Muscle layer of colon (tissue), 2 donors: ENCODE data around the gene RRP1.

Experiments
- H3K27ac ChIP-seq: one replicate; pipeline ENCODE4 v1.7.0; 2013; ENCODE audit warnings: low read depth, mild to moderate bottlenecking, low read length, moderate library complexity
- H3K27me3 ChIP-seq, 2 donors: one replicate each; pipeline ENCODE4 v1.7.0; 2013; ENCODE audit warnings: low read length in 2 of 2, mild to moderate bottlenecking in 2 of 2; ENCODE audit not compliant: insufficient read depth in 2 of 2, control insufficient read depth in 1 of 2
- H3K36me3 ChIP-seq: one replicate; pipeline ENCODE4 v1.7.0; 2013; ENCODE audit warnings: mild to moderate bottlenecking, low read length; ENCODE audit not compliant: insufficient read depth
- H3K4me1 ChIP-seq: one replicate; pipeline ENCODE4 v1.7.0; 2013; ENCODE audit warnings: mild to moderate bottlenecking, low read length; ENCODE audit not compliant: insufficient read depth
- H3K4me3 ChIP-seq, 2 donors: one replicate each; pipeline ENCODE4 v1.7.0; 2013; ENCODE audit warnings: low read length in 2 of 2, low read depth in 1 of 2, mild to moderate bottlenecking in 1 of 2, moderate library complexity in 1 of 2
- H3K9ac ChIP-seq: one replicate; pipeline ENCODE4 v1.7.0; 2013; ENCODE audit warnings: low read length
- H3K9me3 ChIP-seq: one replicate; pipeline ENCODE4 v1.7.0; 2013; ENCODE audit warnings: mild to moderate bottlenecking, low read length
- donor health status: abdominal sarcoma.
- donor health status: Adenocarcinoma of cecum.

Gene RRP1

GRCh38 chr21:43750339-43751033 lies 38.9 kb upstream of the RRP1 start:
- Histone ChIP-seq H3K27ac (no peak overlapping the region), H3K9me3 (no peaks in the 10 kb centered on the region), H3K36me3 (peaks cover 47% of the 10 kb centered on the region), H3K9ac (no peak overlapping the region), H3K27me3 (no peaks in the 10 kb centered on the region), H3K4me1 (no peaks in the 10 kb centered on the region), H3K4me3 (no peak overlapping the region)

- no peaks in the 10 kb centered on the region for H3K9me3 ChIP-seq
Observed at GRCh38 chr21:43751955-43752591, 37.3 kb upstream of the RRP1 start.

GRCh38 chr21:43752758-43753438 lies 36.5 kb upstream of the RRP1 start:
- Histone ChIP-seq H3K36me3 (peaks cover 49% of the 10 kb centered on the region), H3K9ac (no peak overlapping the region), H3K4me1 (peaks cover 10% of the 10 kb centered on the region), H3K27me3 (no peaks in the 10 kb centered on the region), H3K4me3 (no peak overlapping the region), H3K27ac (no peak overlapping the region), H3K9me3 (no peaks in the 10 kb centered on the region)

More at GRCh38 chr21:43751955-43752591, 37.3 kb upstream of the RRP1 start:
- H3K4me3 ChIP-seq = no peak overlapping the region
- H3K9ac ChIP-seq = no peak overlapping the region
- H3K27ac ChIP-seq = no peak overlapping the region
- H3K36me3 ChIP-seq = peaks cover 53% of the 10 kb centered on the region
- no peaks in the 10 kb centered on the region for H3K27me3 ChIP-seq
- H3K4me1 ChIP-seq = peaks cover 2% of the 10 kb centered on the region

- Histone ChIP-seq H3K36me3 (peaks cover 47% of the 10 kb centered on the region), H3K27ac (no peak overlapping the region), H3K9ac (no peak overlapping the region), H3K9me3 (no peaks in the 10 kb centered on the region), H3K4me3 (no peak overlapping the region), H3K4me1 (peaks cover 10% of the 10 kb centered on the region), H3K27me3 (no peaks in the 10 kb centered on the region)
Observed at GRCh38 chr21:43753439-43753799, 36.0 kb upstream of the RRP1 start.

- no peaks in the 10 kb centered on the region for H3K9me3 ChIP-seq
- peaks cover 47% of the 10 kb centered on the region for H3K36me3 ChIP-seq
- peaks cover 17% of the 10 kb centered on the region for H3K4me1 ChIP-seq
- no peak overlapping the region for H3K9ac ChIP-seq
- H3K27ac ChIP-seq = no peak overlapping the region
- no peaks in the 10 kb centered on the region for H3K27me3 ChIP-seq
- H3K4me3 ChIP-seq = no peak overlapping the region
Observed at GRCh38 chr21:43754948-43755781, 34.2 kb upstream of the RRP1 start.

- H3K27me3 ChIP-seq = no peaks in the 10 kb centered on the region
- no peak overlapping the region for H3K9ac ChIP-seq
- H3K9me3 ChIP-seq = no peaks in the 10 kb centered on the region
- H3K36me3 ChIP-seq = peaks cover 44% of the 10 kb centered on the region
- H3K4me1 ChIP-seq = peaks cover 17% of the 10 kb centered on the region
- no peak overlapping the region for H3K27ac ChIP-seq
- H3K4me3 ChIP-seq = no peak overlapping the region
Observed at GRCh38 chr21:43755820-43756594, 33.4 kb upstream of the RRP1 start.

- Histone ChIP-seq H3K9ac (no peak overlapping the region), H3K4me1 (peaks cover 17% of the 10 kb centered on the region), H3K4me3 (peak overlapping the region in 1 of 2 donors; percentile 14), H3K27me3 (no peaks in the 10 kb centered on the region), H3K27ac (peak overlapping the region; percentile 79), H3K36me3 (peaks cover 35% of the 10 kb centered on the region), H3K9me3 (no peaks in the 10 kb centered on the region)
Observed at GRCh38 chr21:43757601-43758000, 31.8 kb upstream of the RRP1 start.

- H3K27me3 ChIP-seq = no peaks in the 10 kb centered on the region
- H3K36me3 ChIP-seq = peaks cover 30% of the 10 kb centered on the region
- peaks cover 17% of the 10 kb centered on the region for H3K4me1 ChIP-seq
- peak overlapping the region; percentile 79 for H3K27ac ChIP-seq
- no peaks in the 10 kb centered on the region for H3K9me3 ChIP-seq
- H3K4me3 ChIP-seq = peak overlapping the region; percentile 6 to 14
- no peak overlapping the region for H3K9ac ChIP-seq
Observed at GRCh38 chr21:43758111-43758641, 31.2 kb upstream of the RRP1 start.

GRCh38 chr21:43758811-43759210 lies 30.6 kb upstream of the RRP1 start:
- Histone ChIP-seq H3K4me3 (peak overlapping the region; percentile 6 to 14), H3K9me3 (no peaks in the 10 kb centered on the region), H3K9ac (peak overlapping the region; percentile 10), H3K4me1 (peaks cover 17% of the 10 kb centered on the region), H3K36me3 (peaks cover 24% of the 10 kb centered on the region), H3K27ac (peak overlapping the region; percentile 79), H3K27me3 (no peaks in the 10 kb centered on the region)

GRCh38 chr21:43759651-43760050 lies 29.7 kb upstream of the RRP1 start:
- no peaks in the 10 kb centered on the region for H3K27me3 ChIP-seq
- H3K27ac ChIP-seq = no peak overlapping the region
- no peak overlapping the region for H3K9ac ChIP-seq
- peaks cover 15% of the 10 kb centered on the region for H3K36me3 ChIP-seq
- H3K4me3 ChIP-seq = no peak overlapping the region
- peaks cover 17% of the 10 kb centered on the region for H3K4me1 ChIP-seq
- H3K9me3 ChIP-seq = no peaks in the 10 kb centered on the region
